HG03342 (cell line): ENCODE results near the gene PTPRA.

Experiments used
- ATAC-seq: cut with Tn5 transposase; IDR thresholded peaks from one replicate; pipeline ENCODE4 v1.9.1; 2021; ENCODE audit warnings: mild to moderate bottlenecking, moderate library complexity; ENCODE audit not compliant: unreplicated experiment

The PTPRA gene

DNA sequence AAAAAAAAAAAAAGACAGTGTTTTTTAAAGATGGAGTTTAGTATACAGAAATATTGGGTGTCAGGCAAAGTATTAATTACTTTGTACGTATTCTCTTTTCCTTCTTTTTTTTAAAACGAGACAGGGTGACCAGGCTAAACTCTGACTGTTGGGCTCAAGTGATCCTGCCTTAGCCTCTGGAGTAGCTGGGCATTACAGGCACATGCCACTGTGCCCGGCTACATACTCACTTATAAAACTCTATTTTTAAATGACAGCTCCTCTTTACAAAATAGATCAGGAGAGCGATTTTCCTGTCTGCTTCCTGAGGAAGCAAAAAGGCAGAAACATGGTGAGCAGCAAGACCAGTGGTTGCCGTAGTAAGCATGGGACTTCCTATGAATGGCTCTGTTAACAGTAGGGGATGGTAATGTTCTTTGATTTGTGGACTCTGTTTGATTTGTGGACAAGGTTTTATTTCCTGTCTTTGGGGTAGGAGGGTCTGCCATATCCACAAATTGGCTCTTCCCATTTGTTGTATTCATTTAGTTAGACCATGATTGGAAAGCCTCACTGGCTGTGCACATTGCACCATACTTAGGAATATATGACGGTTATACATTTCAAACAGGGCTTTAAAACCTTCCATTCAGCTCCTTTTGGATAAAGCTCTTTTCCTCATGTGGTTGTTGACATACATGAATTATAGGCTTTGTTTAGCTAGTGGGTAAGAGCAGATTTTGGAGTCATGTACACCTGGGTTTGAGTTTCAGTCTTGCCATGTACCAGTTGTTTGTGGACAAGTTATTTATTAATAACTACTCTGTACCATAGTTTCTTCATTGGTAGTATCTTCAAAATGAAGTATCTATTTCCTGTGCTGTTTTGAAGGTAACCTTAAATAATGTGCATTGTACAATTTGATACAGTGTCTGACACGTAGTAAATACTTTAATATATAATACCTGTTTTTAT is 45.1 kb downstream of the PTPRA start:
- no peak for ATAC-seq

DNA sequence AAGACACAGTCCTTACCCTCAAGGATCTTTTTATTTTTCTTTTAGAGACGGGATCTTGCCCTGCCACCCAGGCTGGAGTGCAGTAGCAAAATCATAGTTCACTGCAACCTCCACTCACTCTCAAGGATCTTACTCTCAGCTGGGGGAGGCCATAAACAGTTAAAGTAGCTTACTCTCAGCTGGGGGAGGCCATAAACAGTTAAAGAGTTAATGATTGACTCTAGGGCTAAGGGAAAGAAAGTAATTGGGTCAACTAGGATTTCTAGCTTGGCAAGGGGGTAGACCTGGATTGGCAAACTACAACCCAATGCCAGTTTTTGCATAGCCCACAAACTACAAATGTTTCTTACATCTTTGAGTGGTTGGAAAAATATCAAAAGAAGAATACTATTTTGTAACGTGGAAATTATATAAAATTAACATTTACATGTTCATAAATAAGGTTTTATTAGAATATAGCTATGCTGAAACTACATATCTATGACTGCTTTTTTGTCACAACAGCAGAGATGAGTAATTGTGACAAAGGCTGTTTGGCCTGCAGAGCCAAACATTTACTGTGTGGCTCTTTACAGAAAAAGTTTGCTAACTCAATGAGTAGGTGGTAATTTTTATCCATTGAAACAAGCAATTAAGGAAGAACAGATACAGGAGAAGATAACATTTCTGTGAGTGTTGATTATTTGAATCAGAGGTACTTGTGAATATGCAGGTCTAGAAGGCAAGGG is 46.4 kb downstream of the PTPRA start:
- ATAC-seq, result no peak

DNA sequence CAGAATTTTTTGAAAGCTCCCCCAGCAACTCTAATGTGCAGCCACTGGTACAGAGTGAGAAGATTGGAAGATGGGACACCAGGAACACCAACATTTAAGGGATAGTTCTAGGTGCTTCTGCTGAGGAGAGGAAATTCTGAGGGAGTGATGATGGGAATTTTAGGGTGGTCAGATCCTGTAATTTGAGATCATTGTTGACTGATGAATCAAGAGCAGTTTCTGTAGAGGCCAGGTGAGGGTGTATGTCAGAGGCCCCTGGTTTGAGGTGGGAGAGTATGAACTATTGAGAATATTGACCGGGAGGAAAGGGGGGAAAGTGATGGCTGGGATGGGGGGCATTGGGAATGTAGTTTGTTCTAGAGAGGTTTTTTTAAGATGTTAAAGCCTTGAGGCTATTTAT is 47.2 kb downstream of the PTPRA start:
- no peak for ATAC-seq

DNA sequence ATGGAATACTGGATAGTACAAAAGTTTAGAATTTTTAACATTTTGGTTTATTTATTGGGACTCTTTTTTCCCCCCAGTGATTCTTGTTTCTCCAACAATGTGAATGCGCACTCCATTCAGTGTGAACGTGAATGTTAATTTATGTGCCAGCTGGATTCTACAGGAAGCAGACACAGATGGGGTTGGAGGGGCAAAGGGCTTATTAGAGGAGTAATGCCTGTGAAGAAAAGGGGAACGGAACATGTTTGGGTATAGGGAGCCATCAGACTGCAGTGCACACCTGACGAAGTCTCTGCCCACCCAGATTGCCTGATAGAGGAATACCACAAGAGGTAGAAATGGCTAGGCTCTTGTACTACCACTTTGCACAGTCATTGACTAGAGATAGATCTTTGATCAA is 48.2 kb downstream of the PTPRA start:
- ATAC-seq, result no peak

DNA sequence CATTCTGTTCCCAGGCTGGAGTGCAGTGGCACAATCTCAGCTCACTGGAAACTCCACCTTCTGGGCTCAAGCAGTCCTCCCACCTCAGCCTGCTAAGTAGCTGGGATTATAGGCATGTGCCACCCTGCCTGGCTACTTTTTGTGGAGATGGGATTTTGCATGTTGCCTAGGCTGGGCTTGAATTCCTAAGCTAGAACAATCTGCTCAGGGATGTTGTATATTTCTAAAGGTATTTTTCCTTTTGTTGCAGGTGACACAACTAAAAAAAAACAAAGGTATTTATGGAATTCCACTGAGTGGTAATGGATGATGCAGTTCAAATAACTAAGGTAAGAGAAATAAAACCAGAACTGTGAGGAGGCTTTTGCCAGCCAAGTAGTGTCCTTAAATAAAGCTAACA is 49.7 kb downstream of the PTPRA start:
- ATAC-seq, result no peak

DNA sequence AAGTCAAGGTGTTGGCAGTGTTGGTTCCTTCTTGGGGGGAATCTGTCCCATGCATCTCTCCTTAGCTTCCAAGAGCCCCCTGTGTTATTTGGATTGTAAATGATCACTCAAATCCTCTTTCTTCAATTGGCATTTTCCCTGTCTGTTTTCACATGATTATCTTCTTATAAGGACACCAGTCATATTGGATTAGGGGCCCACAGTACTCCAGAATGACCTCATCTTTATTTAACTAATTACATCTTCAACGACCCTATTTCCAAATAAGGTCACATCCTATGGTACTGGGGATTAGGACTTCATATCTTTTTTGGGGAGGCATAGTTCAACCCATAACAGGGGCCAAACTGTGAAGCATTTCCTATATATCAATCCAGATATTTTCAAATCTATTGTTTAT is 57.3 kb downstream of the PTPRA start:
- no peak for ATAC-seq

DNA sequence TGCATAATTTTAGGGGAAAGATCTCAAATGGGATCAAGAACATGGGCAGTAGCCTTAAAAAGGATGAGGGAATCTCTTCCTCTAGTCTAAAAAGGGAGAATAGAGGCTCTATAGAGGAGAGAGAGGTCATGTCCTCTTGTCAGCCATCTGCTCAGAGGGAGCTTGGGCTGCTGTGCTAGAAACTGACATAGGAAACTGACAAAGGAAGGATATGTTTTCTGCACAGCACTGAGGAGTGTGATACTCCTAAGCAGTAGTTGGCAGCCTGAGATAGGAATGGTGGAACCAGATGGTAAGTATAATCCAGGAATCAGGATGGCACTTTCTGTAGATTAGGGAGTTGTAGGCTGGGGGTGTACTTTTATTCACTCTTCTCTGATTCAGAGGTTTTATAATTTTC is 59.2 kb downstream of the PTPRA start:
- no peak for ATAC-seq

DNA sequence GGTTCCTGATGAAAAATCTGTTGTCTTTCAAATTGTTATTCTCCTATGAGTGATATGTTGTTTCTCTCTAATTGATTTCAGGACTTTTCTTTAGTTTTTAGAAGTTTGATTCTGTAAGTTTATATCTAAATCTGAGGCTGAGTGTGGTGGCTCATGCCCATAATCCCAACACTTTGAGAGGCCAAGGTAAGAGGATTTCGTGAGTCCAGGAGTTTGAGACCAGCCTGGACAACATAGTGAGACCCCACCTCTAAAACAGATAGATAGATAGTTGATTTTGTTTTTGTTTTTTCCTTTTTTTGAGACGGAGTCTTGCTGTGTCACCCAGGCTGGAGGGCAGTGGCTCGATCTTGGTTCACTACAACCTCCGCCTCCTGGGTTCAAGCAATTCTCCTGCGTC is 64.6 kb downstream of the PTPRA start:
- ATAC-seq, result no peak

DNA sequence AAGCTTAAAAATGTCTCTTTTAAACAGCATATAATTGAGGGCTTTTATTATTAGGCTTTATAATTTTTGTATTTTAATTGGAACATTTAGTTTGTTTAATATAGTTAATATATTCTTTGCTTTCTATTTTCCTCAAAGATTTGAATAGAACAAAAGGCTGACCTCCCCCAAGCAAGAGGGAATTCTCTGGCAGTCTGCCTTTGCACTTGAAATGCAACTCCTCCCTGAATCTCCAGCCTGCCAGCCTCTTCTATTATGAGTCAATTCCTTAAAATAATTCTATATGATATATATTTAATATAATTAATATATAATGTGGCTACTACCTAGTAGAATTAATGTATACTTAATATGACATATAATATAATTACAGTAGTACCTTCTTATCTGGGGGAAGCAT is 69.2 kb downstream of the PTPRA start:
- ATAC-seq, result no peak

DNA sequence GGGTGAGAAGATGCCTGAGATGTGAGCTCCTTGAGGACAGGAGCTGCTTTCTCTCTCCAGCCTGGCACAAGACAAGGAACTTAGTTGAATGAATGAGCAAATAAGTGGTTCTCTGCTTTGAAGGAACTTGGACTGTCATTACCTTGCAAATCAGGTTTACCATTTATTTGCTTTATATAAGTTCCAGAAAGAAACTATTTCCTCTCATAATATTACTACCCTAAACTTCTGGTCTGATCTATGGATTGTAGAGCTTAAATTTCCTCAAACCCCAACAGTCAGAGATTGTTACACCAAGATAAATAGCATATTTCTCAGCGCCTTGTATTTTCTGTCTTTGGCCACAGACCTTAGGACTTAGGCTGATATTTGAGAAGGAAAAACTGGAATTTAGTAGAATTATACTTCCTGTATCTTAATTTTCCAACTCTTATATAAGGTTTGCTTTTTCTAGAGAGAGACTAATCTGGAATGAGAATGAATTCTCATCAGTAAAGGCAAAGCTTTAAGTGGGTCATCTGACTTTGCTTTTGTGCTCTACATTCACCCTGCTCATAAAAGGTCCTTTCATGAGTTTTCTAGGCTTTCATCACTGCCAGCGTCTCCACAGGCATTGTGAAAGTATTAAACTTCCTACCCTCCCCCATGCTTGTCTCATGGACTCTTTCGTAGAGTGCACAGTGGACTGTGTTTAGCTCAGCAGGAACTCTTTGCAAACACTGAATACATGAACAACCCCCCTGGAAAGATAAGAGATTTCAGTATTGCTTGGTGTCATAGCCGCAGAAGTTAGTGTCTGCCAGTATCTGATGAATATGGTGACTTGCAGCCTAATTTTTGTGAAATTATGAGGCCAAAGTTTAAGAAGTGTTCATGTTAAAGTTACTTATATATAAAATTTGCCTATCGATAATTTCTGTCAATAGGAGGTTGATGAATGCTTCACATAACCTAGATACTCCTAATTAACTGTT is 74.0 kb downstream of the PTPRA start:
- no peak for ATAC-seq

DNA sequence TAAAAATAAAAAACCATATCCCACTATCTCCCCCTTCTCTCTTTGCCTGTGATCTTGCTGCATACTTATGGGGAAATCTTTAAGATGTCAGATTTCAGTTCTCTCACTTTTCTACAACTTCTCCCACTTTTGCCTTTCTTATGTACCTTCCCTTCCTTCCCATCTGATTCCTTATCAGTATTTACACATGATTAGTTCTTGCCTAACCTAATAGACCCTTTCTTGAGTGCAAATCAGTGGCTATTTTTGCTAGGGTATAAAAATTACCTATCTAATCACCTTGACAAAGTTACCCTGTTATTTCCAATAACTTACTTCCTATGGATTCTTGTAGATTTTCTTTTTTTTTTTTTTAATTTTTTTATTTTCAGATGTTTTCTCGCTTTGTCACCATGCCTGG is 75.7 kb downstream of the PTPRA start:
- no peak for ATAC-seq

DNA sequence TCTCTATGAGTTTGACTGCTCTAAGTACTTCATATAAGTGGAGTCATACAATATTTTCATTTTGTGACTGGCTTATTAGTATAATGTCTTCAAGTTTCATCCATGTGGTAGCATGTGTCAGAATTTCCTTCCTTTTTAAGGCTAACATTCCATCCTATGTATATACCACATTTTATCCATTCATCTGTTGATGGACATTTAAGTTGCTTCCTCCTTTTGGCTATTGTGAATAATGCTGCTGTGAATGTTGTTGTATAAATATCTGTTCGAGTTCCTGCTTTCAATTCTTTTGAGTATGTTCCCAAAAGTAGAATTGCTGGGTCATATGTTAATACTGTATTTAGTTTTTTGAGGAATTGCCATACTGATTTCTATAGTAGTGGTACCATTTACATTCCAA is 79.5 kb downstream of the PTPRA start:
- no peak for ATAC-seq

DNA sequence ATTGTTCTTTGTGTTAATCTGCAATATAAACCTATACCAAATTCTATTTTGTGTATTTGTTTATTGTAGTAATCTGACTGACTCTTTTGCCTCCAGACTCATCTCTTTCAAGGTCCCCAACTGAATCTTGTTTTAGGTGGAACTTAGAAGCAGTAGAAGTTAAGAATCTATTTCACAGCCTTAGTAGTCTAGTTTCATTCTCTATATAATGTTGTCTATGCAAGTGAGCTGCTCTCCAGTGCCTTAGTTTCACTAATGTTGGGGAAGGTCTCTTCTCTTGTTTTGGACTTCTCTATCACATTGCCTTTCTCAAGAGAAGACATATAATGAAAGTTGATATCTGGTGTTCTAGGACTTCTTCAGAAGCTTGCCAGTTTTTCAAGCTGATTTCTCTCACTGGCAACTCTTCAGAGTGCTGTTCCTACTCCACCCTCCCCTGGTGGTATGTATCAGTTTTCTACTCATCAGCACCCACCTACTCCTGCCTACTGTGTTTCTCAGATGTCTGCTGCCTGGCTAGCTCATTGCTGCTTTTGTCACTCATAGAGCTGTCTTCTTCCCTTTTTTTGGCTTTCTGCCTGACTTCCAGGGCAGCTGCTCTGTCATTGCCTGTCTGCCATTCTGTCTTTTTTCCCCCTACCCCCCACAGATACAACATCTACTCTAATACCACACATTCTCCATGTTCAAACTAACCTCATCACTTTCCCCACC is 82.1 kb downstream of the PTPRA start:
- ATAC-seq, result no peak

DNA sequence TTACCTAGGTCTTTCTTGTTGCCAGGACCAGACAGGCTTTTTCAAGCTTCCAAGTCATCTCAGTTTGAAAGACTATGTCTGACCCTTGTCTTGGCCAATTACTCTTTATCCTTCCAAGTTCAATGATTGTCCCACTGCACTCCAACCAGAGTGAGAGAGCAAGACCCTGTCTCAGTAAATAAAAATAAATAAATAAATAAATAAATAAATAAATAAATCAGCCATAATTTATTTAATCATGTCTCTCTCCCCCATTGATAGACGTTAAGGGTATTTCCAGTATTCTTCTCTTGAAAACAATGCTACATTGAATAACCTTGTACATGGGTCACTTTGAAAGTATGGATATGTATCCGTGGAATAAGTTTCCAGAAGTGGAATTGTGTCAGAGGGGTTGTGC is 83.2 kb downstream of the PTPRA start:
- no peak for ATAC-seq

DNA sequence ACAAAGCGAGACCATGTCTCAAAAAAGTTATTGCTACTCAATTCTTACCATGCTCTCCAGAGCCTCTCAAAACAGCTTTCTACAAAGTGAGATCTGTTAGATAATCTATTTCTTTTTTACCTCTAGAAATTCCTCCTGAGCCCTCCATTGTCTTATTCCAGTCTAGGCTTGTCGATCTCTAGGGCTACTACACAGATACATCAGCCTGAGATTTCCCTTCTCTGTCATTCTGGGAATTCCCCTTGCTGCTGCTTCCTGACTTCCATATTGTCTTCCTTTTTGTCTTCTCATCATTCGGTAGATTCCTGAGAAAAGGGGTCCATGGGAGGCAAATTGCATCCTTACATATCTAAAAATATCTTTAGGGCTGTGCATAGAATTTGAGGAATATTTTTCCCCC is 94.6 kb downstream of the PTPRA start:
- ATAC-seq, result no peak

DNA sequence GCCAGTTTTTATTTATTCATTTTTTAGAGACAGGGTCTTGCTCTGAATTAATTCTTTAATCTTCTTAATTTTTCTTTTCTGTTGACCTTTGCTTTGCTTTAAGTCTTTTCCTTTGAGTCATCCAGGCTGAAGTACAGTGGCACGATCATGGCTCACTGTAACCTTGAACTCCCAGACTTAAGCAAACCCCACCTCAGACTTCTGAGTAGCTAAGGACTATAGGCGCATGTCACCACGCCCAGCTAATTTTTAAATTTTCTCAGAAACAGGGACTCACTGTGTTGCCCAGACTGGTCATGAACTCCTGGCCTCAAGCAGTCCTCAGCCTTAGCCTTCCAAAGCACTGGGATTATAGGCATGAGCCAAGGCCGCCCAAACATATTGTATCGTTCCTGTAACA is 98.8 kb downstream of the PTPRA start:
- no peak for ATAC-seq

DNA sequence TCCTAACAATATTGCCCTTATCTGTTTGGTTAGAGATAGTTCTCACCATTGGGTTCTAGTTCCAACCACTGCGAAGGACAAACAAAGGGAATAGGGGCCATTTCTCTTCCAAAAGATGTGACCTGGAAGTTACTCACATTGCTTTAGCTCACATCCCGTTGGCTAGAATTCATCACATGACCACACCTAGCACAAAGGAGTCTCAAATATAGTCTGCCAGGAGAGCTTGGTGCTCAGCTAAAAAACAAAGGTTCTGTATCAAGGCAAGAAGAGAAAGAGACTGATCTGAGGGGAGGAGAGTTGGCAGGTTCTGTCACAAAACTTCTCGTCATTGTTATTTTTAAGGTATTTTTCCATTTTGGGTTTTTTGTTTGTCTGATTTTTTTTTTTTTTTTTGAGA is 100.3 kb downstream of the PTPRA start:
- ATAC-seq, result no peak

DNA sequence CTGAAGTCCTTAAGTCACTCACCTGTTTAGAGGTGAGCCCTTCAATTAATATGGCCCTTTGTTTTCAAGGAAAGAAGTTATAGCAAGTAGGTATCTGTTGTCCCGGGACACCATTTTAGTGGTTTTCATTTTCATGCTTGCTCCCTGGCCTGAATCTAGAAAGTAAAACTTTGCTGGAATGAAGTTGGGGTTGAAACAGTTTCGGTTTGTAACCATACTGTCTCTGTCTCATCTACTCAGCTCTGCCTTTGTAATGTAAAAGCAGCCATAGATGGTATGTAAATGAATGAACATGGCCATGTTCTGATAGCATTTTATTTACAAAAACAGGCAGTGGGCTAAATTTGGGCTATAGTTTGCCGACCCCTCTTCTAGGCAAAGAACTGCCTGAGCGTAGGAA is 105.2 kb downstream of the PTPRA start:
- no peak for ATAC-seq

DNA sequence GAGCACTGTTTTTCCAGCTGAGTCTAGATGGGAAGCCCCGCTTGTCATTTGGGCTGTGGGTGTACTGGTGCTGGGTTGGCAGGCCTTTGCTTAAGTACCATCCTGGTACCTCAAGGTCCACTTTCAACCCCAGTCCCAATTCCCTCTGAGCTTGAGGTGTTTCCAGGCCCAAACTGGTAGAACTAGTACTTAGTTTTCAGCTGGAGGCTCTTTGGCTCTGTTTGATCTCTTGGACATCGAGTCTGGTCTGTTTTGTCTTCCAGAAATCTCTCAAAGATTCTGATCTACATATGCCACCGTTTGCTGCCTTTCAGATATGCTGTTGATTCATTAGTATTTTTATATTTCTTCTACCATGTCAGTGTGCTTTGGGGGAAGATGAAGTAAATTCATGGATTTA is 108.4 kb downstream of the PTPRA start:
- ATAC-seq, result no peak

DNA sequence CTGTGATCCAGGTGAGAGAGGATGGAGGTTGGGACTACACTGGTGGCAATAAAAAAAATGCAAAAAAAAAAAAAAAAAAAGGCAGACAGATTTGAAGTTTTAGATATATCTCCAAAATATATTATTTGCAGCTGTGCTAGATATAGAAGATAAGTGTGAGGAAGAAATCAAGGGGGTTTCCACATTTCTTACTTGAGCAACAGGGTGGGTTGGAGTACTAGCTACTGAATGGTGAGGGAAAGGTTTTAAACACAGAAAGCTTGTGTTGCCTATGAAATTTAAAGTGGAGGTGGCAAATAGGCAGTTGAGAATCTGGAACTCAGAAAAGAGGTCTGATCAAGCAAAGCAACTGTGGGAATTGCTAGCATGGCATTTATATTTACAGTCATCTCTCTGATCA is 110.2 kb downstream of the PTPRA start:
- no peak for ATAC-seq
